ENCODE results near the gene FOXS1.

DNA sequence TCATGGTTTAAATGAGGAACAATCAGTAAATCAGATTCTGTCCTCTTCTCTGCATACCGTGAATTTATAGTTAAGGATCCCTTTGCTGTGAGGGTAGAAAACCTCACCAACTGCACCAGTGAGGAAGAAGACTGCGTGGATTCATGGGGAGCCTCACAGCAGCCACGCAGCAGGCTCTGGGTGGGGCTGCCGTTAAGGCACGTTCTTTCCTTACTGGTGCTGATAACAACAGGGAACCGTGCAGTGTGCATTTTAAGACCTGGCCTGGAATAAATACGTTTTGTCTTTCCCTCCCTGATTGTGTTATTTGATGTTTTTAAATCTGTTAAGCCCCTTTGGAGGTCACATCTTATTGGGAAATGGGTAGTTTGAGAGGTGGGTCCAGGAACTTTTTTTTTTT is 43.9 kb downstream of the FOXS1 start:
- TF ChIP-seq, protein P1, sequence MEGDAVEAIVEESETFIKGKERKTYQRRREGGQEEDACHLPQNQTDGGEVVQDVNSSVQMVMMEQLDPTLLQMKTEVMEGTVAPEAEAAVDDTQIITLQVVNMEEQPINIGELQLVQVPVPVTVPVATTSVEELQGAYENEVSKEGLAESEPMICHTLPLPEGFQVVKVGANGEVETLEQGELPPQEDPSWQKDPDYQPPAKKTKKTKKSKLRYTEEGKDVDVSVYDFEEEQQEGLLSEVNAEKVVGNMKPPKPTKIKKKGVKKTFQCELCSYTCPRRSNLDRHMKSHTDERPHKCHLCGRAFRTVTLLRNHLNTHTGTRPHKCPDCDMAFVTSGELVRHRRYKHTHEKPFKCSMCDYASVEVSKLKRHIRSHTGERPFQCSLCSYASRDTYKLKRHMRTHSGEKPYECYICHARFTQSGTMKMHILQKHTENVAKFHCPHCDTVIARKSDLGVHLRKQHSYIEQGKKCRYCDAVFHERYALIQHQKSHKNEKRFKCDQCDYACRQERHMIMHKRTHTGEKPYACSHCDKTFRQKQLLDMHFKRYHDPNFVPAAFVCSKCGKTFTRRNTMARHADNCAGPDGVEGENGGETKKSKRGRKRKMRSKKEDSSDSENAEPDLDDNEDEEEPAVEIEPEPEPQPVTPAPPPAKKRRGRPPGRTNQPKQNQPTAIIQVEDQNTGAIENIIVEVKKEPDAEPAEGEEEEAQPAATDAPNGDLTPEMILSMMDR (IDR thresholded peaks at IDR 0.05 in 2 of 3, conservative IDR thresholded peaks at IDR 0.05 in 1 of 3; ENCODE audit: control insufficient read depth in 2 of 3, extremely low read depth in 1 of 3, insufficient read depth in 1 of 3, low read depth in 3 of 3, low read length in 3 of 3) = no peak
- TF ChIP-seq POLR2A (IDR thresholded peaks at IDR 0.05; ENCODE audit: low read depth, low read length) (no peak), EZH2 (IDR thresholded peaks at IDR 0.05; ENCODE audit: borderline replicate concordance, control insufficient read depth, low read depth, low read length) (no peak), POLR2AphosphoS5 (IDR thresholded peaks at IDR 0.05; ENCODE audit: low read length) (no peak), FOXK2 (IDR thresholded peaks at IDR 0.05) (no peak), STAT1 (conservative IDR thresholded peaks at IDR 0.05) (no peak), EP300 (IDR thresholded peaks at IDR 0.05; ENCODE audit: borderline replicate concordance in 1 of 2, control insufficient read depth in 1 of 2, low read depth in 2 of 2, low read length in 2 of 2) (no peak), MEF2A (IDR thresholded peaks at IDR 0.05; ENCODE audit: insufficient read depth, low read depth, low read length) (no peak), MYC (IDR thresholded peaks at IDR 0.05; ENCODE audit: insufficient read depth, insufficient read length, insufficient replicate concordance, low read length, severe bottlenecking) (no peak), ATF7 (IDR thresholded peaks at IDR 0.05; ENCODE audit: low read depth) (no peak), GATAD2B (conservative IDR thresholded peaks at IDR 0.05; ENCODE audit: low read depth) (no peak)
- TF ChIP-seq, protein P2, sequence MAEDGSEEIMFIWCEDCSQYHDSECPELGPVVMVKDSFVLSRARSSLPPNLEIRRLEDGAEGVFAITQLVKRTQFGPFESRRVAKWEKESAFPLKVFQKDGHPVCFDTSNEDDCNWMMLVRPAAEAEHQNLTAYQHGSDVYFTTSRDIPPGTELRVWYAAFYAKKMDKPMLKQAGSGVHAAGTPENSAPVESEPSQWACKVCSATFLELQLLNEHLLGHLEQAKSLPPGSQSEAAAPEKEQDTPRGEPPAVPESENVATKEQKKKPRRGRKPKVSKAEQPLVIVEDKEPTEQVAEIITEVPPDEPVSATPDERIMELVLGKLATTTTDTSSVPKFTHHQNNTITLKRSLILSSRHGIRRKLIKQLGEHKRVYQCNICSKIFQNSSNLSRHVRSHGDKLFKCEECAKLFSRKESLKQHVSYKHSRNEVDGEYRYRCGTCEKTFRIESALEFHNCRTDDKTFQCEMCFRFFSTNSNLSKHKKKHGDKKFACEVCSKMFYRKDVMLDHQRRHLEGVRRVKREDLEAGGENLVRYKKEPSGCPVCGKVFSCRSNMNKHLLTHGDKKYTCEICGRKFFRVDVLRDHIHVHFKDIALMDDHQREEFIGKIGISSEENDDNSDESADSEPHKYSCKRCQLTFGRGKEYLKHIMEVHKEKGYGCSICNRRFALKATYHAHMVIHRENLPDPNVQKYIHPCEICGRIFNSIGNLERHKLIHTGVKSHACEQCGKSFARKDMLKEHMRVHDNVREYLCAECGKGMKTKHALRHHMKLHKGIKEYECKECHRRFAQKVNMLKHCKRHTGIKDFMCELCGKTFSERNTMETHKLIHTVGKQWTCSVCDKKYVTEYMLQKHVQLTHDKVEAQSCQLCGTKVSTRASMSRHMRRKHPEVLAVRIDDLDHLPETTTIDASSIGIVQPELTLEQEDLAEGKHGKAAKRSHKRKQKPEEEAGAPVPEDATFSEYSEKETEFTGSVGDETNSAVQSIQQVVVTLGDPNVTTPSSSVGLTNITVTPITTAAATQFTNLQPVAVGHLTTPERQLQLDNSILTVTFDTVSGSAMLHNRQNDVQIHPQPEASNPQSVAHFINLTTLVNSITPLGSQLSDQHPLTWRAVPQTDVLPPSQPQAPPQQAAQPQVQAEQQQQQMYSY (CRISPR knock-in tag; IDR thresholded peaks at IDR 0.05) = no peak
- TF ChIP-seq, protein P3, sequence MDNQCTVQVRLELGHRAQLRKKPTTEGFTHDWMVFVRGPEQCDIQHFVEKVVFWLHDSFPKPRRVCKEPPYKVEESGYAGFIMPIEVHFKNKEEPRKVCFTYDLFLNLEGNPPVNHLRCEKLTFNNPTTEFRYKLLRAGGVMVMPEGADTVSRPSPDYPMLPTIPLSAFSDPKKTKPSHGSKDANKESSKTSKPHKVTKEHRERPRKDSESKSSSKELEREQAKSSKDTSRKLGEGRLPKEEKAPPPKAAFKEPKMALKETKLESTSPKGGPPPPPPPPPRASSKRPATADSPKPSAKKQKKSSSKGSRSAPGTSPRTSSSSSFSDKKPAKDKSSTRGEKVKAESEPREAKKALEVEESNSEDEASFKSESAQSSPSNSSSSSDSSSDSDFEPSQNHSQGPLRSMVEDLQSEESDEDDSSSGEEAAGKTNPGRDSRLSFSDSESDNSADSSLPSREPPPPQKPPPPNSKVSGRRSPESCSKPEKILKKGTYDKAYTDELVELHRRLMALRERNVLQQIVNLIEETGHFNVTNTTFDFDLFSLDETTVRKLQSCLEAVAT (IDR thresholded peaks at IDR 0.05) = no peak

All from GM12878 (cell line).